PFSK-1 (cell line): ENCODE data around the gene ATP11A.

Experiments
- FOXP2 ChIP-seq: optimal IDR thresholded peaks from 2 replicates; pipeline ENCODE3; 2011; ENCODE audit warnings: borderline replicate concordance, control low read depth, inconsistent platforms; ENCODE audit not compliant: insufficient read depth; ENCODE audit errors: extremely low read length, extremely low read depth
- POLR2AphosphoS5 ChIP-seq: IDR thresholded peaks from 2 replicates; pipeline ENCODE4 v1.6.1; 2012; ENCODE audit warnings: low read depth, mild to moderate bottlenecking, control low read depth, low read length, moderate library complexity
- SIN3A ChIP-seq: IDR thresholded peaks from 2 replicates; pipeline ENCODE4 v1.6.1; 2012; ENCODE audit warnings: mild to moderate bottlenecking, low read length, moderate library complexity, borderline replicate concordance; ENCODE audit not compliant: insufficient read depth
- TAF1 ChIP-seq: IDR thresholded peaks from 2 replicates; pipeline ENCODE4 v1.6.1; 2012; ENCODE audit warnings: low read length, control low read depth, borderline replicate concordance; ENCODE audit not compliant: insufficient read depth
- TF ChIP-seq, protein P1 (sequence below), 2 experiments: IDR thresholded peaks; 2 replicates each; pipeline versions ENCODE4 v1.6.1 to v1.8.0; 2011 to 2012; ENCODE audit warnings: low read depth in 2 of 2, low read length in 2 of 2, control low read depth in 1 of 2, inconsistent platforms in 1 of 2, mild to moderate bottlenecking in 1 of 2, moderate library complexity in 1 of 2; ENCODE audit not compliant: insufficient read depth in 1 of 2

Gene ATP11A

GRCh38 chr13:112783978-112784371 lies 94.1 kb downstream of the ATP11A start:
- no peak for TF ChIP-seq TAF1
- TF ChIP-seq FOXP2 = no peak
- TF ChIP-seq, protein P1, sequence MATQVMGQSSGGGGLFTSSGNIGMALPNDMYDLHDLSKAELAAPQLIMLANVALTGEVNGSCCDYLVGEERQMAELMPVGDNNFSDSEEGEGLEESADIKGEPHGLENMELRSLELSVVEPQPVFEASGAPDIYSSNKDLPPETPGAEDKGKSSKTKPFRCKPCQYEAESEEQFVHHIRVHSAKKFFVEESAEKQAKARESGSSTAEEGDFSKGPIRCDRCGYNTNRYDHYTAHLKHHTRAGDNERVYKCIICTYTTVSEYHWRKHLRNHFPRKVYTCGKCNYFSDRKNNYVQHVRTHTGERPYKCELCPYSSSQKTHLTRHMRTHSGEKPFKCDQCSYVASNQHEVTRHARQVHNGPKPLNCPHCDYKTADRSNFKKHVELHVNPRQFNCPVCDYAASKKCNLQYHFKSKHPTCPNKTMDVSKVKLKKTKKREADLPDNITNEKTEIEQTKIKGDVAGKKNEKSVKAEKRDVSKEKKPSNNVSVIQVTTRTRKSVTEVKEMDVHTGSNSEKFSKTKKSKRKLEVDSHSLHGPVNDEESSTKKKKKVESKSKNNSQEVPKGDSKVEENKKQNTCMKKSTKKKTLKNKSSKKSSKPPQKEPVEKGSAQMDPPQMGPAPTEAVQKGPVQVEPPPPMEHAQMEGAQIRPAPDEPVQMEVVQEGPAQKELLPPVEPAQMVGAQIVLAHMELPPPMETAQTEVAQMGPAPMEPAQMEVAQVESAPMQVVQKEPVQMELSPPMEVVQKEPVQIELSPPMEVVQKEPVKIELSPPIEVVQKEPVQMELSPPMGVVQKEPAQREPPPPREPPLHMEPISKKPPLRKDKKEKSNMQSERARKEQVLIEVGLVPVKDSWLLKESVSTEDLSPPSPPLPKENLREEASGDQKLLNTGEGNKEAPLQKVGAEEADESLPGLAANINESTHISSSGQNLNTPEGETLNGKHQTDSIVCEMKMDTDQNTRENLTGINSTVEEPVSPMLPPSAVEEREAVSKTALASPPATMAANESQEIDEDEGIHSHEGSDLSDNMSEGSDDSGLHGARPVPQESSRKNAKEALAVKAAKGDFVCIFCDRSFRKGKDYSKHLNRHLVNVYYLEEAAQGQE (IDR thresholded peaks at IDR 0.05; ENCODE audit: insufficient read depth in 1 of 2, low read depth in 2 of 2, low read length in 2 of 2) = no peak
- TF ChIP-seq SIN3A = no peak
- TF ChIP-seq POLR2AphosphoS5 = no peak

DNA sequence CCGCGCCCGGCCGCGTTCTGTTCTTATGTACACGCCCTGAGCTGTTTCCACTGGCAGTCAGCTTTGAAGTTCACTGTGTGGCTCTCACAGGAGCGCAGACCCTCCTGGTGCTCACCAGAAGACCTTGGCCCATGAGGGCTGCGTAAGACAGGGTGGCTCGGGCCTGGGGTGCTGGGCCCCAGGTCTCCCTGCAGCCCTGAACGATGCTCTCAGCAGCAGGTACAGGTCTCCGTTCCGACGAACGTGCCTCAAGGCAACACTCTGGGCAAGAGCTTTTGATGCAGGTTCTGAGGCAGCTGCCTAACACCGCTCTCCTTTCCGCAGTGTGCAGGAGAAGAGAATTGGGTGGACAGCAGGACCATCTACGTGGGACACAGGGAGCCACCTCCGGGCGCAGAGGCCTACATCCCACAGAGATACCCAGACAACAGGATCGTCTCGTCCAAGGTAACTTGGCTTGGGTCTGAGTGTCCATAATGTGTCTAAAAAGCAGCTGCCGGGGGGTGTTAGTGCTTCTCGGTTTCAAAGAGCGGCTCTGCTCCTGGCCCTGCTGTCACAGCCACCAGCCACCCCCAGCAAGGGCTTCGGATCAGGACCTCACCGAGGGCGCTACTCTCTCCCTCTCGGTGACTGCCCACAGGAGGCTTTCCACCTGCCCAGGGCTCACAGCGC lies 95.1 kb downstream of the ATP11A start:
- TF ChIP-seq FOXP2 = no peak
- TF ChIP-seq, protein P1 (IDR thresholded peaks at IDR 0.05; ENCODE audit: insufficient read depth in 1 of 2, low read depth in 2 of 2, low read length in 2 of 2) = no peak
- TF ChIP-seq POLR2AphosphoS5 = no peak
- TF ChIP-seq SIN3A = no peak
- no peak for TF ChIP-seq TAF1

DNA sequence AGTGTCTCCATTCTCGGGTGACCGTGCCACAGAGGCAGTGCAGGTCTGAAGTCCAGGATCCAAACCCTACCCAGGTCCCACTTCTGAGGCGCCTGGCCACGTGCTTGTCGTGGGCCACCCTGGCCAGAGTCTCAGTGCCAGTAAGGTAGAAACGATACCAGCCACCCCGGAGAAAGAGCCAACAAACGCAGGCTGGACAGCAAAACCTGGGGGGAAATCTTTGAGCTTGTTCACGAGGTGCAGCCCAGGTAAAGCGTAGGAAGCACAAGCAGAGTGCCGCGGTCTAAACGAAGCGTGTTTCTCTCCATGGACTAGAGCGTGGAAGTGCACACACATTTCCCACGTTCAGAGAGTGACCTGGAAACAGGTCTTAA lies 95.6 kb downstream of the ATP11A start:
- TF ChIP-seq FOXP2 (no peak), TAF1 (no peak), SIN3A (no peak), POLR2AphosphoS5 (no peak)
- TF ChIP-seq, protein P1 (IDR thresholded peaks at IDR 0.05; ENCODE audit: insufficient read depth in 1 of 2, low read depth in 2 of 2, low read length in 2 of 2) = no peak

GRCh38 chr13:112790735-112791641 lies 101.2 kb downstream of the ATP11A start:
- TF ChIP-seq POLR2AphosphoS5 (no peak), TAF1 (no peak)
- TF ChIP-seq, protein P1 (IDR thresholded peaks at IDR 0.05; ENCODE audit: insufficient read depth in 1 of 2, low read depth in 2 of 2, low read length in 2 of 2) = no peak
